Dendritic cell treated with granulocyte-macrophage colony-stimulating factor and Interleukin-4, amounts not matched to agents 40 ng/mL and 50 ng/mL, for 4 days (primary cell): ENCODE data around the gene TBC1D10A.

Source experiments
- H3K27ac Mint-ChIP-seq: one replicate; pipeline ENCODE4 v1.8.0; 2022; ENCODE audit warnings: mild to moderate bottlenecking, mixed read lengths
- H3K27me3 Mint-ChIP-seq: one replicate; pipeline ENCODE4 v1.8.0; 2022; ENCODE audit warnings: mild to moderate bottlenecking, mixed read lengths
- H3K36me3 Mint-ChIP-seq: one replicate; pipeline ENCODE4 v1.8.0; 2022; ENCODE audit warnings: low read depth, mixed read lengths
- H3K4me1 Mint-ChIP-seq: one replicate; pipeline ENCODE4 v1.8.0; 2022; ENCODE audit warnings: low read depth, mixed read lengths
- H3K4me3 Mint-ChIP-seq: one replicate; pipeline ENCODE4 v1.8.0; 2022; ENCODE audit warnings: mild to moderate bottlenecking, moderate library complexity, mixed read lengths
- H3K9me3 Mint-ChIP-seq: one replicate; pipeline ENCODE4 v1.8.0; 2022; ENCODE audit warnings: mixed read lengths
- intact Hi-C: fragments of 100-400 bp; cut with micrococcal nuclease; formaldehyde crosslinking; loops from one replicate; pipeline ENCODE4 v1.15.0; 2022

The TBC1D10A gene

DNA sequence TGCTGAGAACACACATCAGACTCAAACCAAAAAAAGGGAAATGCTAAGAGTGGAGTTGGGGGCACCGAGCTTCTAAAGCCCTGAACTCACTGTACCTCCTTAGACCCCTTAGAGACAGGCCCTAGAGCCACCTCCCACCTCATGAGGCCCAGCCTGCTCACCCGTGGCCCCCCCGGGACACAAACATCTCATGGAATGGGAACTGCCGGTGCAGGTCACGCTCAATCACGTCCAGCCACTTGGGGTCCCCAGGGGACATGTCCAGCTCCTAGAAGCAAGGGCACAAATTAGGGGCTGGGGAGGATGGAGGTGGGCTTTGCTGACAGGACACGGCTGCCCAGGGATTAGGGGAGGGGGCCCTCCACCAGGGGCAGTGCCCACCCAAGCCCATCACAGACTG, 31.2 kb downstream of the TBC1D10A start:
- peaks cover 15% of the 10 kb centered on the region for H3K4me1 Mint-ChIP-seq
- H3K9me3 Mint-ChIP-seq = no peaks in the 10 kb centered on the region
- no peak overlapping the region for H3K4me3 Mint-ChIP-seq
- no peaks in the 10 kb centered on the region for H3K27me3 Mint-ChIP-seq
- no peak overlapping the region for H3K27ac Mint-ChIP-seq
- H3K36me3 Mint-ChIP-seq = peaks cover 96% of the 10 kb centered on the region
- intact Hi-C loops = no loop called here

DNA sequence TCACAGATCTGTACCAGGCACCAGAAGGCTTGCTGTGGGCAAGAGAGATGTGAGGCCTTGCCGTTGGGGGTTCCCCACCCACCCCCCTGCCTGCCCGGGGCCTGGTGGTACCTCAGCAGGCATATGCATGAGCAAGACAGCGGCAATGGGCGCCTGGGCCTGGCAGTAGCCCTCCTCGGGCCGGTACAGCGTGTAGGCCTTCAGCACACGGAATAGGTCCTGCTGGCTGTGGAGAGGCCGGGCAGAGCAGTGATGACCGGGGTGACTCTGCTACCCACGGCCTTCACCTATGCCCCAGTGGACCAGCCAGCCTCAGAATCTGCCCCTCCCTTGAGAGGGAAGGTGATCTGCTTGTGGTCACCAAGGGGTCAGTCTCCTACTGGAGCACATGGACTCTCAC, 31.9 kb downstream of the TBC1D10A start:
- intact Hi-C loops = no loop called here
- H3K27ac Mint-ChIP-seq = no peak overlapping the region
- H3K4me3 Mint-ChIP-seq = no peak overlapping the region
- H3K27me3 Mint-ChIP-seq = no peaks in the 10 kb centered on the region
- peaks cover 21% of the 10 kb centered on the region for H3K4me1 Mint-ChIP-seq
- peaks cover 88% of the 10 kb centered on the region for H3K36me3 Mint-ChIP-seq
- no peaks in the 10 kb centered on the region for H3K9me3 Mint-ChIP-seq

DNA sequence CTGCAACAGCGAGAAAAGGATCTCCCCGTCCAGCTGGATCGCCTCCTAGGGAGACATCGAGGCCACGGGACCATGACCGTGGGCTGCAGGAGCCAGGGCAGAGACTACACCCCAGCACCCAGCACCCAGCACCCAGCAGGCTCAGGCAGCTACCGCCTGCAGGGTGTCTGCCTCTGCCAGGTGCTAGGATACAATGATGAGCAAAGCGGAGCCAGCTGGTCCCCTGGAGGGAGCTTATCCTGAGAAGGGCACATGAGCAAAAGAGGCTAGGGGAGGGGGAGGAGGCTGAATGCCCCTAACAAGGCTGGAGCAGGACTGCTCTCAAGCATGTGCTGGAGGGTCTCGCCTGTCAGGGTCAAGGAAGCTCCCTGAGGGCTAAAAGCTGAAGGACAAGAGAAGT, 32.7 kb downstream of the TBC1D10A start:
- Mint-ChIP-seq H3K4me3 (no peak overlapping the region), H3K27ac (no peak overlapping the region), H3K4me1 (peaks cover 23% of the 10 kb centered on the region)

DNA sequence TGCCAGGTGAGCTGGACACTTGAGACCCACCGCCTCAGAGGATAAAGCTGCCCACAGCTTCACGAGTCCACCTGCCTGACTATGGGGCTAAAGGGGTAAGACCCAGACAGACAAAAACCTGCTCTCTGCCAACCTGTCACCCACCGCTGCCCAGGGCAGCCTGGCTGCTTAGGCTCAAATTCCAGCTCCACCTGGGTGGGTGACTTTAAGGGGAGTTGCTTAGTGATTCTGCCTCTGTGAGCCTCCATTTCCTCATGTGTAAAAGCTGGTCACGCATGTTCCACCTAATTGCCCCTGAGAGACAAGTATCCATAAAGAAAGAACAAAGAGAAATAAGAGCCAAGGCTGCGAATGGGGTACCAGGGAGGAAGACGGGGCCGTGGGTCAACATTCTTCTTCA, 33.7 kb downstream of the TBC1D10A start:
- intact Hi-C loops = no loop called here
- H3K27me3 Mint-ChIP-seq = no peaks in the 10 kb centered on the region

More for the DNA sequence above, 32.7 kb downstream of the TBC1D10A start:
- H3K9me3 Mint-ChIP-seq = no peaks in the 10 kb centered on the region
- H3K27me3 Mint-ChIP-seq = no peaks in the 10 kb centered on the region
- H3K36me3 Mint-ChIP-seq = peaks cover 81% of the 10 kb centered on the region
- intact Hi-C loops = no loop called here

DNA sequence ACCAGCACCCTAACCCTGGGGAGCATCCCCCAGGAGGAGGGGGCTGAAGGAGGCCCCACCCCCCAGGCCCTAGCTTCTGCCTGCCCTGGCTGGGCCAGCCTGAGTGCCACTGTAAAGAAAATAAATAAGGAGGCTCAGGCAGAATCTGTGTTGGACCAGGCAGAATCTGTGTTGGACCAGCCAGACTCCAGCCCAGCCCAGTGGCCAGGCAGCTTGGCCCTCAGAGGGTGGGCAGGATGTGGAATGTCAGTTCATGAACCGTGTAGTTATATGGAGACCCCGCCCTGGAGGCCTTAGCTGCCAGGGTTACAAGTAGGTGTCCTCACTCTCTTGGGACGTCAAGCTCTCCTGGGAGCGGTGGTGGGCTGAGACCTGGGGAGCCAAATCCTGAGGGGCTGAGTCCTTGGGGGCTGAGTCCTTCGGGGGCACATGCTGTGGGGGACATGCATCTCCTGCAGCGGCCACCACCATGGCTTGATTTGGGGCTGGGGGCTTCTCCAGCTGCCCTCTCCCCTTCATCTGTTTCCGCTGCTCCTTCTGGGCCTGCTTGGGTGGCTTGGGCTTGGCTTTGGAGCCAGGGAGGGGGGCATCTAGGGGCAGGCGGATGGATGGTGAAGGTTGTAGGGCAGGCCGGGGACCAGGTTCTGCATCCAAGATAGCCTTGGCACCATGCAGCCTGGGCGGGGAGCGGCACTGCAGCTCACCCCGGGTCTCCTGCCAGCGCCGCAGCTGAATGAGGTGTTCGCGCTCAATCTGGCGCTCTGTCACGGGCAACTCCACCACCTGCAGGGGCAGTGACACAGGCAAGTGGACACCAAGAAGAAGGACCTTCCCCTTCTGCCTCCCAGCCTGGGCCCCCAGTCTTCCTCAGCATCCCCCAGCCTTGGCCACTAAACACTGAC, 34.4 kb downstream of the TBC1D10A start:
- intact Hi-C loops = no loop called here
- Mint-ChIP-seq H3K4me3 (no peak overlapping the region), H3K9me3 (no peaks in the 10 kb centered on the region), H3K27me3 (no peaks in the 10 kb centered on the region), H3K4me1 (peaks cover 40% of the 10 kb centered on the region), H3K36me3 (peaks cover 63% of the 10 kb centered on the region), H3K27ac (peak overlapping the region; percentile 90)

More for the DNA sequence above, 33.7 kb downstream of the TBC1D10A start:
- Mint-ChIP-seq H3K27ac (no peak overlapping the region), H3K9me3 (no peaks in the 10 kb centered on the region), H3K4me3 (no peak overlapping the region), H3K36me3 (peaks cover 70% of the 10 kb centered on the region), H3K4me1 (peaks cover 33% of the 10 kb centered on the region)

DNA sequence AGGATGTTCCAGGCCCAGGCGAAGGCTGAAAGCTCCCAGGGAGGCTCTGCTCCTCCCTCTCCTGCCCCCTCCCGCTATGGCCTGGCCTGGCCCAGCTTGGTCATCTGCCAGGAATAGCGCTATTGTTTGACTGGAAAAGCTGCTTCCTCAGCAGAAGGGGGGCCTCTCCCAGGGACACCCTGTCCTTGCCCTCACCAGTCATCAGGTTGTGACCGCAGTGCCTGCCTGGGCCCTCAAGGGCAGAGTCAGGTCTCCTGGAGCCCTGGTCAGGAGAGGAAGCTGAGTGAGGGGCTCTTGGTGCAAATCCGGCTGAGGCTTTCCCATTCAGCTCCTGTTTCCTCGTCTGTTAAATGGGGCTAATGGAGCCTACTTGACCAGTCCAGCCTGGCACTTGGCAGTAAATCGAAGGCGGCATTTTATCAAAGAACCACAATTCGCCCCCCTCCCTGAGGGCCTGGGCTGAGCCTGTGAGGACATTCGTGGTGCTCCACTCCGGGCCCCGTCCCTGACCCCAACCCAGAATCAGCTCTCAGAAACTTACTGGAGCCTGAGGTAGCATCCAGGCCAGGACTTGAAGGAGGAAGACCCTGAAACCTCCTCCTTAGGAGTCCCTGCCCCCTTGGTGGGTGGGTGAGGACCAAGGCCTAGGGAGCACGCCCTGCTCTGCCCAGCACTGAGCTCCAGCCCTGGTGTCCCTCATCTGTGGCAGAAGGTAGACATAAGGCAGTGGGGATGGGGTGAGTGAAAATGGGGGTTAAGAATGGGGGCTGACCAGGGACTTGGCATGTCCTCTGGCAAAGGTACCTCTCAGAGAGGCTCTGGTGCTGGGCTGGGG, 35.5 kb downstream of the TBC1D10A start:
- Mint-ChIP-seq H3K36me3 (peaks cover 58% of the 10 kb centered on the region), H3K4me1 (peaks cover 50% of the 10 kb centered on the region), H3K4me3 (no peak overlapping the region), H3K9me3 (no peaks in the 10 kb centered on the region), H3K27ac (peak overlapping the region; percentile 90), H3K27me3 (no peaks in the 10 kb centered on the region)
- intact Hi-C loops = no loop called here

DNA sequence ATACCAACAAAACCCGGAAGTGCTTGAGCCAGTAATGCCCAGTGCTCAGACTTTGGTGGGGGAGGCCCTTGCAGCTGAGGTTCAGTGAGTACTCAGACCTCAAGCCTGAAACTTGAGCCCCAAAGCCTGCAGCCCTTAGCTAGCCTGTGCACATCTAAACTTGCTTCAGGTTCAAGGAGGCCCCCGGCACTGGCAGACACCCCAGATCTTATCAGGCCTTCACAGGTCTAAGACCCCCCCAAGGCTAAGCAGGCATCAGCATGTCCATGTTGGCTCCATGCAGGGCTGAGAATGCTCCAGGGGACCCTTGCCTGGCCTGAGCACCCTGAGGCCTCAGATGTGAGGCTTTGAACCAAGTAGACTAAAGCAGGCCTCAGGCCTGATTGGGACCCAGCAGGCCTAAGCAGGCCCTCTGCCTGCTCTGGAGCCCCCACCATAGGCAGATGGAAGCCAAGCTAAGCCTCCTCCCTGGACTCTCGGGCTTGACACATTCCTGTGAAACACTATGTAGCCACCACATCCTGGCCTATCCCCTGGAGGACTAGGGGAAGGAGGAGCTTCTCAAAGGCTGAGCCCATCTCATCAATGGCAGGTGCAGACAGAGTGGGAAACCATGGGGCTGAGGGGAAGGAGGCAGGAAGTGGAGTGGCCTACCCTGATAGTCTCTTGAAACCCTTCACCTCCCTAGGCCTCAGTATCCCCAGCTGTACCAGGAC, 36.2 kb downstream of the TBC1D10A start:
- peaks cover 55% of the 10 kb centered on the region for H3K36me3 Mint-ChIP-seq
- H3K4me1 Mint-ChIP-seq = peaks cover 58% of the 10 kb centered on the region
- peak overlapping the region; percentile 90 for H3K27ac Mint-ChIP-seq
- H3K27me3 Mint-ChIP-seq = no peaks in the 10 kb centered on the region
- intact Hi-C loops = no loop called here
- peak overlapping the region; percentile 79 for H3K4me3 Mint-ChIP-seq
- H3K9me3 Mint-ChIP-seq = no peaks in the 10 kb centered on the region

DNA sequence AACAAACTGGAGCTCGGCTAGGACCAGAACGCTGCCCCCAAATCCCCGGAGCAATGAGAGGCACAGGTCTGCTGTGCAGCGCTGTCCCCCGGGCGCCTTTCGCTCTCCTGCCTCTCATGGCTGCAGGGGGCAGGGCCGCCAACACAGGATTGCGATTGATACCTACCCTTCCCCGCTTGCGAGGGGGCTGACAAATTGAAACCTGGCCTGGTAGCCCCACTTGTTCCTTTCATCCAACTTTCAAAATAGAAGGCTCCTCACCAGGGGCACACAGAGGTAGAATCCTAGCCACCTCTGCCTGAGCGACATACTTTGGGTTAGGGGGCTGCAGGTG, 36.8 kb downstream of the TBC1D10A start:
- Mint-ChIP-seq H3K27me3 (peaks cover 1% of the 10 kb centered on the region), H3K27ac (peak overlapping the region; percentile 90), H3K9me3 (no peaks in the 10 kb centered on the region), H3K4me3 (peak overlapping the region; percentile 79), H3K36me3 (peaks cover 55% of the 10 kb centered on the region), H3K4me1 (peaks cover 64% of the 10 kb centered on the region)
- intact Hi-C loops = loop anchor here (1.0 to 10.0 kb wide), 5 partner anchors 12 to 175 kb away; partner anchors contain the start of genes SF3A1 and TBC1D10A

DNA sequence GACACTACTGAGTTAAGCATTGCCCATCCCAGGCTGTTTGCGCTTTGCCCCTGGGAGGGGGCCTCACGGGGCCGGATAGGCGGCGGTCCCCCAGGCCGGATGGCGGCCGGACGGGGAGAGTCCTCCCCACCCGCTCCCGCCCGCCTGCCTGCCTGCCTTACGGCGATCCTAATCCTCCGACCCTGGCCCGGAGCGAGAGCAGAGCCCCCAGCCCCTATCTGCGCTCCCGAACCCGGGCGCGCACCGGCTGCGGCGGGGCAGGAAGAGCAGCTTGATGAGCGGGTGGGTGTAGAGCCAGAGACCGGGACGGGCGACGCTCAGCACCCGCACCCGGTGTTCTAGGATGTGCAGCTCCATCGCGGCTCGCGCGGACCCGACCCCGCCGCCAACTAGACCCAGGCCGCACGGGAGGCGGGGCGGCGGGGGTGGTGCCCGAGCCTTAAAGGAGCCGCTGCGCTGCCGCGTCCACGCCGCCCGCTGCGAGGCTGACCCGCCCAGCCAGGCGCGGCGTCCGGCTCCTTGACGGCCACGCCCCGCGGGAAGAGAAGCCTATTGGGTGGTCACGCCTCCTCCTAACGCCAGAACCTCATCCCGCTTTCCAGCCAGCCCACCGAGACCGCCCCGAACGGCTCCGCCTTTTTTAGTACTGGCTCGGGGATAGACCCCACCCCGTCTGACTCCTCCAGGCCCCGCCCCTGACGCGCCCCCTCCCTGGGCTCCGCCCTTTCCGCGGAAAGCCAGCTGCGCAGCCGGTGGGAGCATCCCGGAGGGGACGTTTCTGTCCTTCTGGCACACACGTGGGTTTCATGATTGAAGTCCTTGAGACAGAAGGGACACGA, 37.4 kb downstream of the TBC1D10A start, which contains the start of gene CASTOR1:
Gene CASTOR1 (minus strand): TSS at position 365 of the 839 bp plus-strand sequence. CDS start 8 bp downstream, at position 357.
- Mint-ChIP-seq H3K27ac (peak within 1 kb of the TSS; percentile 90), H3K4me3 (peak within 1 kb of the TSS; percentile 79), H3K27me3 (peaks cover 2% of the 10 kb centered on the region), H3K9me3 (no peaks in the 10 kb centered on the region), H3K36me3 (peaks cover 52% of the 10 kb centered on the region), H3K4me1 (peaks cover 69% of the 10 kb centered on the region)
- intact Hi-C loops = loop anchor here (1.0 to 10.0 kb wide), 5 partner anchors 13 to 175 kb away; partner anchors contain the start of genes SF3A1 and TBC1D10A

DNA sequence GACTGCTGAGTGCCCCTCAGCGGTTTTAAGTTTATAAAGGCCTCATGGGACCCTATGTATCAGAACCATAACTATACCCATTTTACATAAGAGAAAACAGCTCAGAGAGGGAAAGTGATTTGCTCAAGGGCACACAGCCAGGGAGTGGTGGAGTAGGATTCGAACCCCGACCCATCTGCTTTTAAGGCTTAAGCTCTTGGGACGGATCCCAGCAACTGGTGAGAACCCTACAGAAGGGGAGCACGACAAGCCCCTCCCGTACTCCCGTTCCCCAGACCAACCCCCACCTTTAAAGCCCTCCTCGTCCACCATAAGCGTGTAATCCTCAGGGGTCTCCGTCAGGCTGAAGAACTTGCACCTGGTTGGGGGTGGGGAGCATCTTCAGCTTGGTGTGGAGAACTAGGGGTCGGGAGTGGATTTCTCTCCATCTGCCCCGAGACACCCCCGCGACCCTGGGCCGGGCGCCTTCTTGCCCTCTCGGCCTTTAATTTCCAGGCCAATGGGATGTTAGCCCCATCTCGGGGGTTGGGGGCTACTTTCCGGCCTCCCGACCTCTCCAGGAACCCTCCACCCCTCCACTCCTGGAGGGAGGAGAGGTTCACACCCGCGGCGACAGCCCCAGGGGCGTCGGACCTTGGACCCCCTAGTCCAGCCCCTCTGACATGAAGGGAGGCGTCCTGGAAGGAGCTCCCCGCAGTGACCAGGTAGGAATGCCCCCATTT, 38.2 kb downstream of the TBC1D10A start:
- Mint-ChIP-seq H3K36me3 (peaks cover 45% of the 10 kb centered on the region), H3K27me3 (peaks cover 2% of the 10 kb centered on the region), H3K4me1 (peaks cover 77% of the 10 kb centered on the region), H3K27ac (peak overlapping the region; percentile 90), H3K9me3 (no peaks in the 10 kb centered on the region), H3K4me3 (peak overlapping the region; percentile 79)
- intact Hi-C loops = loop anchor here (1.0 to 10.0 kb wide), 5 partner anchors 14 to 174 kb away; partner anchors contain the start of genes SF3A1 and TBC1D10A

DNA sequence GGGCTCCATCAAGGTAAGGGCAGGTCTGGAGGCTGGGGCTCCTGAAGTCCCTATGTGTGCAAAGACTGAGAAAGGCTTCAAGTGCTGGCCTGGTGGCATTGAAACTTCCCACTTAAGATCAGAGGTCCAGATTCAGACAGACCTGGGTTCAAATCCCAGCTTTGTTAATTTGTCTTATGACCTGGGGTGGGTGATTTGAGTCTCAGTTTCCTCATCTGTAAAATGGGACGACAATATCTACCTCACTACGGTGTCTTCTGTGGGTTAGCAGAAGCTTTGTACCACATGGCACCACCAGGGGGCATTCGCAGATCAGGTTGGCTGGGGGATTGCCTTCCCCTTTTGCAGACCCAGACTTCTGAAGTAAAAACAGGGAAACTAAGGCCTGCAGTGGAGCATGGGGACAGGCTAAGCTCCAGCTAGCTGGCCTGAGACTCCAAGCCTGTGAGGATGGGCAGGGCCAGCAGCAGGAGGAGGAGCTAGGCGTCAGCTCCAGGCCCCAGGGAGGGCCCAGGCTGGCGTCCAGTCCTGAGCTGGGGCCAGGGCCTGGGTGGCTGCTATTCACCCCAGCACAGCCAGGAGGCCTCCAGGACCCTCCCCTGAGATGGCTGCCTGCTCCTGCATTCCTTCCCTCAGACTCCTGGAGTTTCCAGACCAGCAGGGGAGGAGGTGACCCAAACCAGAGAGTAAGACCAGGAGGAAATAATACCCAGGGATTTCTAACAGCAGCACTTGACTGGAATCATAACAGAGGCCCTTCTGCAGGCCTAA, 38.9 kb downstream of the TBC1D10A start:
- Mint-ChIP-seq H3K9me3 (no peaks in the 10 kb centered on the region), H3K27me3 (peaks cover 2% of the 10 kb centered on the region), H3K4me3 (peak overlapping the region; percentile 79), H3K27ac (peak overlapping the region; percentile 90), H3K4me1 (peaks cover 85% of the 10 kb centered on the region), H3K36me3 (peaks cover 37% of the 10 kb centered on the region)
- intact Hi-C loops = loop anchor here (1.0 to 10.0 kb wide), 4 partner anchors 36 to 173 kb away; partner anchors contain the start of genes RNF215 and TBC1D10A
